Mesendoderm (in vitro differentiated cells): ENCODE measurements around the gene SSBP2.

Source experiments
- DNase-seq: peaks from one replicate; pipeline ENCODE4 v3.0.0; 2013
- H2AK5ac ChIP-seq: 2 replicates; pipeline ENCODE4 v1.6.1; 2013; ENCODE audit warnings: low read length, inconsistent platforms
- H2BK120ac ChIP-seq: 2 replicates; pipeline ENCODE4 v1.6.1; 2013; ENCODE audit warnings: low read depth, mild to moderate bottlenecking, low read length, moderate library complexity, mixed read lengths
- H2BK15ac ChIP-seq: replicated peaks from 2 replicates; pipeline ENCODE4 v1.6.1; 2013; ENCODE audit warnings: low read depth, mild to moderate bottlenecking, moderate library complexity
- H2BK5ac ChIP-seq: 2 replicates; pipeline ENCODE4 v1.6.1; 2013; ENCODE audit warnings: low read length, inconsistent platforms
- H3K18ac ChIP-seq: 2 replicates; pipeline ENCODE4 v1.6.1; 2013; ENCODE audit warnings: mild to moderate bottlenecking, low read length, mixed read lengths
- H3K23ac ChIP-seq: one replicate; pipeline ENCODE4 v1.6.1; 2013; ENCODE audit warnings: low read length
- H3K27ac ChIP-seq: 2 replicates; pipeline ENCODE4 v1.5.1; 2013; ENCODE audit warnings: low read depth, mild to moderate bottlenecking, inconsistent platforms, low read length, moderate library complexity
- H3K27me3 ChIP-seq: 2 replicates; pipeline ENCODE4 v1.6.1; 2013; ENCODE audit warnings: low read length, control low read depth, mild to moderate bottlenecking, inconsistent platforms; ENCODE audit not compliant: insufficient read depth, poor library complexity
- H3K36me3 ChIP-seq: 2 replicates; pipeline ENCODE4 v1.6.1; 2013; ENCODE audit warnings: low read length, inconsistent platforms; ENCODE audit not compliant: control insufficient read depth, insufficient read depth
- H3K4ac ChIP-seq: one replicate; pipeline ENCODE4 v1.6.1; 2013; ENCODE audit warnings: low read depth, mild to moderate bottlenecking, low read length, moderate library complexity
- H3K4me1 ChIP-seq: 2 replicates; pipeline ENCODE4 v1.6.1; 2013; ENCODE audit warnings: low read depth, low read length, inconsistent platforms; ENCODE audit not compliant: control insufficient read depth
- H3K4me2 ChIP-seq: 2 replicates; pipeline ENCODE4 v1.6.1; 2013; ENCODE audit warnings: low read length
- H3K4me3 ChIP-seq: 2 replicates; pipeline ENCODE4 v1.5.1; 2013; ENCODE audit warnings: mild to moderate bottlenecking, low read length
- H3K56ac ChIP-seq: one replicate; pipeline ENCODE4 v1.6.1; 2013; ENCODE audit warnings: low read length
- H3K79me1 ChIP-seq: 2 replicates; pipeline ENCODE4 v1.6.1; 2013; ENCODE audit warnings: low read length, inconsistent platforms
- H3K79me2 ChIP-seq: 2 replicates; pipeline ENCODE4 v1.6.1; 2013; ENCODE audit warnings: mild to moderate bottlenecking, low read length; ENCODE audit not compliant: control insufficient read depth, insufficient read depth
- H3K9ac ChIP-seq: 2 replicates; pipeline ENCODE4 v1.6.1; 2013; ENCODE audit warnings: low read length, inconsistent platforms
- H4K5ac ChIP-seq: one replicate; pipeline ENCODE4 v1.6.1; 2013; ENCODE audit warnings: low read length
- H4K8ac ChIP-seq: one replicate; pipeline ENCODE4 v1.6.1; 2013; ENCODE audit warnings: low read depth, mild to moderate bottlenecking, control low read depth, low read length, moderate library complexity
- WGBS: extraction: QIAGEN DNeasy Blood & Tissue Kit; methylation state at CpG from one replicate; pipeline ENCODE4 v1.1.7; 2013; ENCODE audit warnings: low lambda C conversion rate, missing lambda C conversion rate; ENCODE audit not compliant: insufficient coverage; ENCODE audit errors: extremely low coverage; 5-methylcytosine and 5-hydroxymethylcytosine counted together

SSBP2 gene

GRCh38 chr5:81519217-81519905 is 231.5 kb downstream of the SSBP2 start:
- Histone ChIP-seq H3K4me3 (no peak overlapping the region), H3K79me1 (no peaks in the 10 kb centered on the region), H3K18ac (no peak overlapping the region), H3K79me2 (no peaks in the 10 kb centered on the region), H2BK5ac (no peak overlapping the region), H4K8ac (no peak overlapping the region), H3K27ac (no peak overlapping the region), H3K9ac (no peak overlapping the region), H3K4me1 (no peaks in the 10 kb centered on the region), H3K36me3 (no peaks in the 10 kb centered on the region), H3K4me2 (no peak overlapping the region), H4K5ac (no peak overlapping the region), H2BK15ac (no peak overlapping the region), H3K23ac (no peak overlapping the region), H2AK5ac (no peak overlapping the region), H3K56ac (no peak overlapping the region), H2BK120ac (no peak overlapping the region), H3K4ac (no peak overlapping the region), H3K27me3 (no peaks in the 10 kb centered on the region)
- DNase-seq: no peak
- no CpG with 5 or more reads among the region's 2 CpGs for whole genome bisulfite sequencing

- no peak overlapping the region for H3K18ac ChIP-seq
- H3K79me1 ChIP-seq: no peaks in the 10 kb centered on the region
- H3K27ac ChIP-seq: no peak overlapping the region
- H2BK15ac ChIP-seq: no peak overlapping the region
- no peak overlapping the region for H4K8ac ChIP-seq
- no peak overlapping the region for H2AK5ac ChIP-seq
- no peak for DNase-seq
- H3K4ac ChIP-seq: no peak overlapping the region
- H3K9ac ChIP-seq: no peak overlapping the region
- no peak overlapping the region for H3K23ac ChIP-seq
- no peaks in the 10 kb centered on the region for H3K27me3 ChIP-seq
- H3K56ac ChIP-seq: no peak overlapping the region
- no peak overlapping the region for H4K5ac ChIP-seq
- no peak overlapping the region for H3K4me2 ChIP-seq
- no peaks in the 10 kb centered on the region for H3K36me3 ChIP-seq
- H3K4me3 ChIP-seq: no peak overlapping the region
- no peaks in the 10 kb centered on the region for H3K79me2 ChIP-seq
- no peaks in the 10 kb centered on the region for H3K4me1 ChIP-seq
- H2BK120ac ChIP-seq: no peak overlapping the region
- no peak overlapping the region for H2BK5ac ChIP-seq
Observed at GRCh38 chr5:81517462-81517861, 233.4 kb downstream of the SSBP2 start.

- Histone ChIP-seq H3K36me3 (no peaks in the 10 kb centered on the region), H2AK5ac (no peak overlapping the region), H3K27ac (no peak overlapping the region), H3K56ac (no peak overlapping the region), H3K4me3 (no peak overlapping the region), H3K23ac (no peak overlapping the region), H3K4ac (no peak overlapping the region), H4K5ac (no peak overlapping the region), H2BK15ac (no peak overlapping the region), H2BK120ac (no peak overlapping the region), H3K9ac (no peak overlapping the region), H3K79me1 (no peaks in the 10 kb centered on the region), H3K4me2 (no peak overlapping the region), H2BK5ac (no peak overlapping the region), H3K27me3 (no peaks in the 10 kb centered on the region), H4K8ac (no peak overlapping the region), H3K79me2 (no peaks in the 10 kb centered on the region), H3K18ac (no peak overlapping the region), H3K4me1 (no peaks in the 10 kb centered on the region)
- DNase-seq: no peak
Observed at GRCh38 chr5:81516091-81516490, 234.8 kb downstream of the SSBP2 start.

GRCh38 chr5:81513982-81514381 is 236.9 kb downstream of the SSBP2 start:
- no peak overlapping the region for H3K56ac ChIP-seq
- H2BK5ac ChIP-seq: no peak overlapping the region
- H3K27ac ChIP-seq: no peak overlapping the region
- no peak overlapping the region for H3K4ac ChIP-seq
- H3K36me3 ChIP-seq: no peaks in the 10 kb centered on the region
- H4K8ac ChIP-seq: no peak overlapping the region
- H3K79me2 ChIP-seq: no peaks in the 10 kb centered on the region
- H3K4me2 ChIP-seq: no peak overlapping the region
- H3K9ac ChIP-seq: no peak overlapping the region
- H3K23ac ChIP-seq: no peak overlapping the region
- DNase-seq: no peak
- no peak overlapping the region for H2BK15ac ChIP-seq
- no peak overlapping the region for H4K5ac ChIP-seq
- H3K18ac ChIP-seq: no peak overlapping the region
- H3K27me3 ChIP-seq: no peaks in the 10 kb centered on the region
- no peak overlapping the region for H2BK120ac ChIP-seq
- no peak overlapping the region for H2AK5ac ChIP-seq
- no peak overlapping the region for H3K4me3 ChIP-seq
- H3K4me1 ChIP-seq: no peaks in the 10 kb centered on the region
- no peaks in the 10 kb centered on the region for H3K79me1 ChIP-seq

GRCh38 chr5:81513473-81513872 is 237.4 kb downstream of the SSBP2 start:
- H4K8ac ChIP-seq: no peak overlapping the region
- no peak overlapping the region for H2AK5ac ChIP-seq
- no peak overlapping the region for H3K27ac ChIP-seq
- DNase-seq: peak; percentile 18
- no peak overlapping the region for H3K56ac ChIP-seq
- no peak overlapping the region for H3K4ac ChIP-seq
- H3K36me3 ChIP-seq: no peaks in the 10 kb centered on the region
- H2BK15ac ChIP-seq: no peak overlapping the region
- H3K27me3 ChIP-seq: no peaks in the 10 kb centered on the region
- no peak overlapping the region for H2BK5ac ChIP-seq
- no peak overlapping the region for H3K23ac ChIP-seq
- H2BK120ac ChIP-seq: no peak overlapping the region
- no peak overlapping the region for H3K18ac ChIP-seq
- H3K79me1 ChIP-seq: no peaks in the 10 kb centered on the region
- H3K4me3 ChIP-seq: no peak overlapping the region
- H4K5ac ChIP-seq: no peak overlapping the region
- H3K4me2 ChIP-seq: no peak overlapping the region
- H3K9ac ChIP-seq: no peak overlapping the region
- WGBS: 100% methylated on average over 1 of the region's 2 CpGs
- H3K4me1 ChIP-seq: no peaks in the 10 kb centered on the region
- H3K79me2 ChIP-seq: no peaks in the 10 kb centered on the region

- no peak overlapping the region for H3K27ac ChIP-seq
- no peak overlapping the region for H2BK15ac ChIP-seq
- peak; percentile 81 for DNase-seq
Observed at GRCh38 chr5:81506900-81507588, 243.9 kb downstream of the SSBP2 start.

More at GRCh38 chr5:81506900-81507588, 243.9 kb downstream of the SSBP2 start:
- H3K56ac ChIP-seq: no peak overlapping the region
- no peak overlapping the region for H2AK5ac ChIP-seq
- no peak overlapping the region for H2BK5ac ChIP-seq
- no peak overlapping the region for H3K18ac ChIP-seq
- H4K5ac ChIP-seq: no peak overlapping the region
- H3K36me3 ChIP-seq: no peaks in the 10 kb centered on the region
- no peaks in the 10 kb centered on the region for H3K27me3 ChIP-seq
- H3K23ac ChIP-seq: no peak overlapping the region
- H3K4me2 ChIP-seq: no peak overlapping the region
- H4K8ac ChIP-seq: no peak overlapping the region
- no peaks in the 10 kb centered on the region for H3K4me1 ChIP-seq
- WGBS: 100% methylated on average over 1 of the region's 2 CpGs
- no peak overlapping the region for H3K4ac ChIP-seq
- no peaks in the 10 kb centered on the region for H3K79me2 ChIP-seq
- H3K79me1 ChIP-seq: no peaks in the 10 kb centered on the region
- H3K9ac ChIP-seq: no peak overlapping the region
- H3K4me3 ChIP-seq: no peak overlapping the region
- H2BK120ac ChIP-seq: no peak overlapping the region
